ENCODE measurements around the gene SLC17A1. TPM values are rescaled to one million over a fixed set of nuclear protein-coding genes. Genes with fewer than 3 reads are reported as not detected.

Gene SLC17A1
- total RNA-seq, 1 experiment from 2014 or later, result not detected

- H3K4me3 ChIP-seq (ENCODE audit: low read depth, low read length, poor library complexity, severe bottlenecking), result no peak overlapping the region
- intact Hi-C loops (cut with micrococcal nuclease; ENCODE audit: unreplicated experiment), result loop anchor here (1.0 to 5.0 kb wide), 3 partner anchors 104 to 214 kb away; no protein-coding TSS in a partner anchor
- BruUV-seq (replicated peaks), result no TSS peak
Measured at GRCh38 chr6:25788305-25788922, 43.4 kb downstream of the SLC17A1 start.

GRCh38 chr6:25787428-25787827 lies 44.4 kb downstream of the SLC17A1 start:
- no TSS peak for BruUV-seq (replicated peaks)
- TF ChIP-seq EZH2 (IDR thresholded peaks at IDR 0.05; ENCODE audit: borderline replicate concordance, low read depth, low read length, poor library complexity, severe bottlenecking), result no peak
- TF ChIP-seq CTCF (conservative IDR thresholded peaks at IDR 0.05; ENCODE audit: low read depth, low read length), result no peak
- no peak for DNase-seq (ENCODE audit: low spot score)
- Histone ChIP-seq H3K9me3 (ENCODE audit: low read depth, low read length, poor library complexity, severe bottlenecking) (no peaks in the 10 kb centered on the region), H3K36me3 (ENCODE audit: insufficient read depth, low read length, poor library complexity, severe bottlenecking) (no peaks in the 10 kb centered on the region), H3K4me1 (ENCODE audit: insufficient read depth, low read length, poor library complexity, severe bottlenecking) (no peaks in the 10 kb centered on the region), H3K27me3 (replicated peaks; ENCODE audit: insufficient read depth, low read depth, low read length, poor library complexity) (no peaks in the 10 kb centered on the region), H3K27ac (ENCODE audit: low read depth, low read length, poor library complexity, severe bottlenecking) (no peak overlapping the region), H3K4me3 (ENCODE audit: low read depth, low read length, poor library complexity, severe bottlenecking) (no peak overlapping the region)
- POLR2A ChIA-PET (ENCODE audit: low non-redundant PET), result no interaction called here
- intact Hi-C loops (cut with micrococcal nuclease; ENCODE audit: unreplicated experiment), result loop anchor here (5.0 kb wide), 1 partner anchor 105 kb away; no protein-coding TSS in a partner anchor
- CTCF ChIA-PET, result interaction anchor here (0.8 kb wide), 1 partner anchor 205 kb away, joined by 3 read pairs; no protein-coding TSS in a partner anchor

More at GRCh38 chr6:25788305-25788922, 43.4 kb downstream of the SLC17A1 start:
- no peak overlapping the region for H3K27ac ChIP-seq (ENCODE audit: low read depth, low read length, poor library complexity, severe bottlenecking)
- no peaks in the 10 kb centered on the region for H3K36me3 ChIP-seq (ENCODE audit: insufficient read depth, low read length, poor library complexity, severe bottlenecking)
- no peaks in the 10 kb centered on the region for H3K9me3 ChIP-seq (ENCODE audit: low read depth, low read length, poor library complexity, severe bottlenecking)
- POLR2A ChIA-PET (ENCODE audit: low non-redundant PET), result no interaction called here
- DNase-seq (ENCODE audit: low spot score), result peak; percentile 72
- no peak for TF ChIP-seq EZH2 (IDR thresholded peaks at IDR 0.05; ENCODE audit: borderline replicate concordance, low read depth, low read length, poor library complexity, severe bottlenecking)
- TF ChIP-seq CTCF (conservative IDR thresholded peaks at IDR 0.05; ENCODE audit: low read depth, low read length), result peak; percentile 71
- CTCF ChIA-PET, result no interaction called here
- no peaks in the 10 kb centered on the region for H3K4me1 ChIP-seq (ENCODE audit: insufficient read depth, low read length, poor library complexity, severe bottlenecking)
- no peaks in the 10 kb centered on the region for H3K27me3 ChIP-seq (replicated peaks; ENCODE audit: insufficient read depth, low read depth, low read length, poor library complexity)

- no peak overlapping the region for H3K27ac ChIP-seq (ENCODE audit: low read depth, low read length, poor library complexity, severe bottlenecking)
- intact Hi-C loops (cut with micrococcal nuclease; ENCODE audit: unreplicated experiment), result no loop called here
- TF ChIP-seq CTCF (conservative IDR thresholded peaks at IDR 0.05; ENCODE audit: low read depth, low read length), result no peak
- TF ChIP-seq EZH2 (IDR thresholded peaks at IDR 0.05; ENCODE audit: borderline replicate concordance, low read depth, low read length, poor library complexity, severe bottlenecking), result no peak
- H3K27me3 ChIP-seq (replicated peaks; ENCODE audit: insufficient read depth, low read depth, low read length, poor library complexity), result no peaks in the 10 kb centered on the region
- BruUV-seq (replicated peaks), result no TSS peak
- DNase-seq (ENCODE audit: low spot score), result no peak
- H3K4me1 ChIP-seq (ENCODE audit: insufficient read depth, low read length, poor library complexity, severe bottlenecking), result no peaks in the 10 kb centered on the region
- ChIA-PET POLR2A (ENCODE audit: low non-redundant PET) (no interaction called here), CTCF (no interaction called here)
- no peaks in the 10 kb centered on the region for H3K9me3 ChIP-seq (ENCODE audit: low read depth, low read length, poor library complexity, severe bottlenecking)
- no peak overlapping the region for H3K4me3 ChIP-seq (ENCODE audit: low read depth, low read length, poor library complexity, severe bottlenecking)
- H3K36me3 ChIP-seq (ENCODE audit: insufficient read depth, low read length, poor library complexity, severe bottlenecking), result no peaks in the 10 kb centered on the region
Measured at GRCh38 chr6:25781134-25781533, 50.7 kb downstream of the SLC17A1 start.
